Measurements from ENCODE around the gene RAP1GAP.

Gene RAP1GAP

DNA sequence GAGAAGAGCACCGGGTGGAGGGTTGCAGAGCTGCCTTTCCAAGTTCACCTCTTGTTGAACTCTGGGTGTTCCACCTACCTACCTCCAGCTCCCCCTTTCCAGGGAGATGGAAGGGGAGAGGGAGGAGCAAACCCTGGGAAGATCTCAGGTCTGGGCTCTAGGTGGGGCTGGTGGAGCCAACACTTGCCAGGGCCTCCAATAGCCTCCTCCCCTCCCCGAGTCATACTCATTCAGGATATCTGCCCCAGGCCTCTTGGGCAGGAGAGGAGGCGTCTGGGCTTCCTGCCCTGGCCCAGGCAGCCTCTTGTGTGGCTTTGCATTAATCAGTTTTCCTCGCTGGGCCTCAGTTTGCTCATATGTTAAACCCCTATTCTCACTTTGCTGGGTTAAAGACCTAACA is 13.4 kb downstream of the RAP1GAP start:
- in situ Hi-C loops (cut with HindIII; ENCODE audit: low sequenced_read_pairs): no loop called here
- no peak for DNase-seq (ENCODE audit: low read depth, low spot score)
- TF ChIP-seq, protein P1, sequence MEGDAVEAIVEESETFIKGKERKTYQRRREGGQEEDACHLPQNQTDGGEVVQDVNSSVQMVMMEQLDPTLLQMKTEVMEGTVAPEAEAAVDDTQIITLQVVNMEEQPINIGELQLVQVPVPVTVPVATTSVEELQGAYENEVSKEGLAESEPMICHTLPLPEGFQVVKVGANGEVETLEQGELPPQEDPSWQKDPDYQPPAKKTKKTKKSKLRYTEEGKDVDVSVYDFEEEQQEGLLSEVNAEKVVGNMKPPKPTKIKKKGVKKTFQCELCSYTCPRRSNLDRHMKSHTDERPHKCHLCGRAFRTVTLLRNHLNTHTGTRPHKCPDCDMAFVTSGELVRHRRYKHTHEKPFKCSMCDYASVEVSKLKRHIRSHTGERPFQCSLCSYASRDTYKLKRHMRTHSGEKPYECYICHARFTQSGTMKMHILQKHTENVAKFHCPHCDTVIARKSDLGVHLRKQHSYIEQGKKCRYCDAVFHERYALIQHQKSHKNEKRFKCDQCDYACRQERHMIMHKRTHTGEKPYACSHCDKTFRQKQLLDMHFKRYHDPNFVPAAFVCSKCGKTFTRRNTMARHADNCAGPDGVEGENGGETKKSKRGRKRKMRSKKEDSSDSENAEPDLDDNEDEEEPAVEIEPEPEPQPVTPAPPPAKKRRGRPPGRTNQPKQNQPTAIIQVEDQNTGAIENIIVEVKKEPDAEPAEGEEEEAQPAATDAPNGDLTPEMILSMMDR (IDR thresholded peaks at IDR 0.05; ENCODE audit: low read depth, low read length): no peak
- no peak overlapping the region for H3K4me3 ChIP-seq (ENCODE audit: low read depth, low read length)

DNA sequence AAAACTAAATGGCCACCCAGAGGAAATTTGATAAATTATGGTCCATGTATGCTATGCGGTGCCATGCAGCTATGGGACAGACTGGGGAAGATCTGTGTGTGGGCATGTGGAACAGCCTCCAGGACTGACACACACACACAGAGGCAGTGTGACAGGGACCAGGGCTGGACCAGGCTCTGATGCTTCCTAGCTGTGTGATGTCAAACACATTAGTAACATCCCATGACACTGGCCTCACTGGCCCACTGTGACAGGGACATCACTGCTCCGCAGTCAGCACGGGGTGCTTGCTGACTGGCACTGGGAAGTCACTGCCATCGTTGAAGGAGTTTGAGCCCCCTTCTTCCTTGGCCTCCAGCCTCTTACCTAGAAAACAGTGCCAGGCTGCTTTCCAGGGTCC is 13.9 kb downstream of the RAP1GAP start:
- in situ Hi-C loops (cut with HindIII; ENCODE audit: low sequenced_read_pairs): no loop called here
- TF ChIP-seq, protein P1 (IDR thresholded peaks at IDR 0.05; ENCODE audit: low read depth, low read length): no peak

DNA sequence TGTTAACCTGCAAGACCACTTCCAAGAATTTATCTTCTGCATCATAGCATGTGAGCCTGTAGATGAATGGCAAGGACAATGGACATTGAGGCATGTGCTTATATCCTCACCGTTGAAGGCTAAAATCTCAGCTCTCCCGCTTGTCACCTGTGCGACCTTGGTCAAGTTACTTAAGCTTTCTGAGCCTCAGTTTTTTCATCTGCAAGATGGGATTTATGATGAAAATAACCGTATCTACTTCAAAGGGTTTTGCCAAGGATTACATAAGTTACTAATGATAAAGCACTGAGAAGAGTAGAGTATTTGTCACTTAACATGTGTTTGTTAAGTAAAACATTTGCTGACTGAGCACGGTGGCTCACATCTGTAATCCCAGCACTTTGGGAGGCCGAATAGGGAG is 14.9 kb downstream of the RAP1GAP start:
- in situ Hi-C loops (cut with HindIII; ENCODE audit: low sequenced_read_pairs): no loop called here
- no peak overlapping the region for H3K4me3 ChIP-seq (ENCODE audit: low read depth, low read length)
- DNase-seq (ENCODE audit: low read depth, low spot score): no peak
- TF ChIP-seq, protein P1 (IDR thresholded peaks at IDR 0.05; ENCODE audit: low read depth, low read length): no peak

More for the DNA sequence above, 13.9 kb downstream of the RAP1GAP start:
- no peak overlapping the region for H3K4me3 ChIP-seq (ENCODE audit: low read depth, low read length)
- no peak for DNase-seq (ENCODE audit: low read depth, low spot score)

DNA sequence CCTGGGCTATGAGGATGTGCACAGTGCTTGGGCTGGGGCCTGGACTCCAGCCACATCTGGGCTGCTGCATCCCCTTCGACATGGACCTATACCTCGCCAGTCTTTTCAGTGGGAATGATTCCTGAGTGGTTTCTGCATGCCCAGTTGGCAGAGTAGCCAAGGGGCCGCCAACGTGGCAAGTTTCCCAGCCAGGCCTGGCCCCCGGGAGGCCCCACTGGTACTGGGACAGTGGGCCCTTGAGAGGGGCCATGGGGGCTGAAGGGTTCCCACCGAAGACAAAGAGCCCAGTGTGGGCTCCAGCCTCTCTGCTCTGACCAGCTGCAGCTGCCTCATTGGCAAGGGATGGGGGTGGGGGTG is 15.4 kb downstream of the RAP1GAP start:
- H3K4me3 ChIP-seq (ENCODE audit: low read depth, low read length): no peak overlapping the region
- no peak for DNase-seq (ENCODE audit: low read depth, low spot score)
- in situ Hi-C loops (cut with HindIII; ENCODE audit: low sequenced_read_pairs): no loop called here
- TF ChIP-seq, protein P1 (IDR thresholded peaks at IDR 0.05; ENCODE audit: low read depth, low read length): no peak

DNA sequence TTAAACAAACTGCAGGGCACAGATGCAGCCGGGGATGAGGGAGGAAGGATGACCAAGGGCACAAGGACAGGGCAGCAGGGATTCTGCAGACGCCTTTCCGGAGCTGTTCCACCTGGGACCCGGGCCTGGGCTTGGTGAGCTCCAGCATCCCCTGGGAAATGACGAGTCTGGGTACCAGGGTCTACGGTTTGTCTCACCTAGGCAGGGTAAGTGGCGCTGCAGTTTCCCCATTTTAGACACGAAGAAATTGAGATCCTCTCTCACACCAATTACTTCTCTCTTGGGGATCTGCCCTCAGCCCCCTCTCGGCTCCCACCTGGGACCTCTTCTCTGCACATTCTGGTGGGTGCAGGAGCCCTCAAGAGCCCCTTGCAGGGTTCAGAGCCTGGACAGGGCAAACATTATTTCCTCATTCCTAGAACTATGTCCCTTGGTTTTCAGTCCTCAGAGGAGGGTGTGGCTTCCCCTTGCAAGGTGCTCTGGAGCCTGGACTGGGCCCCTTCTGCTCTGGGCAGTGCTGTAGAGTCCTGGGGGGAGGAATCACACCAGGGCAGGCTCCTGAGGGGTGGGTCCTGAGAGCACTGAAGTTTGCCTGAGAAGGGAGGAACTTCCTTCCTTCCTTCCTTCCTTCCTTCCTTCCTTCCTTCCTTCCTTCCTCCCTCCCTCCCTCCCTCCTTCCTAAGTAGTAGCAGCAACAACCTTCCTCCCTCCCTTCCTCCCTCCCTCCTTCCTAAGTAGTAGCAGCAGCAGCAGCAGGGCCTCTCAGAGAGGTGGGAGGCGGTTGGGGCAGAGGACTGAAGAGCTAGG is 16.0 kb downstream of the RAP1GAP start:
- TF ChIP-seq, protein P1 (IDR thresholded peaks at IDR 0.05; ENCODE audit: low read depth, low read length): no peak
- DNase-seq (ENCODE audit: low read depth, low spot score): no peak
- in situ Hi-C loops (cut with HindIII; ENCODE audit: low sequenced_read_pairs): no loop called here
- H3K4me3 ChIP-seq (ENCODE audit: low read depth, low read length): no peak overlapping the region

DNA sequence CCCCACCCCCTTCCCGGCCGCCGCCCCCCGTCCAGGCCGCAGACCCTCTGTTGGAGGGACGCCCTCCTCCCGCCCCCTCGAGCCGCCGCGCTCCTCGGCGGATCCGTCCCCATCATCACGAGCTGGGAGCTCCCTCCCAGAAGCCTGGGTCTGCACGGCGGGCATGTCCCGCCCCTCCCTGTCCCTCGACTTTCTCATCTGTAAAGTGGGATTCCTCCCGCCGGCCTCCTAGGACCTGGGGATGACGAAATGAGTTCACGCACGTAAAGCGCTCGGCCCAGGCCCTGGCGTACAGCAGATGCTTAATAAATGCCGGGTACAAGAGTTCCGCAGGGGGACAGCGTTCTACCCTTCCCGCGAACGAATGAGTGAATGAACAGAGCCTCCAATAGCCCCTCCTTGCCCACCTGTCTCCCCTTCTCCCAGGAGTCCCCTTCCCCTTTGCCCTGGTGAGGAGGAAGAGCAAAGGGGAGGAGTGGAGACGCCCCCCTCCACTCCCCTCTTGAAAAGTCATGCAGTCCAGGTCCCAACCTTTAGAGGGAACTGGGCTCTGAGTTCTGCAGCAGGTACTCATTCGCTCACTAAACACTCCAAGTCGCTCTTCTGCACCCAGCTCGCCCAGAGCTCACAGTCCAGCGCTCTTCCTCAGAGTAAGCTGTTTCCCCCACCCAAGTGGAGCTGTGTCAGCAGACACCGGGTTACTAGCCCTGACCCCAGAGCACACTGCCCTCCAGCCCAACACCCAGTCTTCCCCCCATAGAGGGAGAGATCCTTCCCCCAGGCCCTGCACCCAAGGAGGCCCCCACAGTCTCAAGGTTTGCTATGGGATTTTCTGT is 16.8 kb downstream of the RAP1GAP start:
- TF ChIP-seq, protein P1 (IDR thresholded peaks at IDR 0.05; ENCODE audit: low read depth, low read length): no peak
- in situ Hi-C loops (cut with HindIII; ENCODE audit: low sequenced_read_pairs): no loop called here
- no peak for DNase-seq (ENCODE audit: low read depth, low spot score)
- H3K4me3 ChIP-seq (ENCODE audit: low read depth, low read length): no peak overlapping the region
